Esophagus muscularis mucosa (tissue), 4 donors: Measurements from ENCODE around the gene FAM180B. TPM values are rescaled to one million over a fixed set of nuclear protein-coding genes. Genes with fewer than 3 reads are reported as not detected.

Experiments used
- small RNA-seq, 3 donors: library from RNA; depleted of rRNA; stranded (forward); fragments of <200 nt; gene quantifications; one replicate each; pipeline ENCODE3, GENCODE V24; 2016
- total RNA-seq, 4 donors: library from RNA; depleted of rRNA; stranded (reverse); fragments of >200 nt; gene quantifications; one replicate each; pipeline versions ENCODE4 v1.1.0 to v1.2.1, GENCODE V29; 2016

FAM180B gene
- total RNA-seq, 4 donors from 2014 or later = 0.66 to 0.80 TPM; not detected in 2

Small RNAs within 50 kb of the gene (small RNA-seq; reads per million reads assigned to genes)
- 0 reads per million in 3 donors for gene RN7SL652P
- 0 reads per million in 3 donors for gene RNU5E-10P

Other genes with a start within 250 kb of the FAM180B start
- under 1 TPM in 2 of 4 donors, not detected in 2; 0.06 to 0.17 TPM for gene MYBPC3, start 234.0 kb upstream of the FAM180B start, total RNA-seq
- 10 to 100 TPM; 17.6 to 34.6 (median 20.5) TPM for gene SPI1, start 208.1 kb upstream of the FAM180B start, total RNA-seq
- gene SLC39A13, start 178.1 kb upstream of the FAM180B start, total RNA-seq = 100 to 1,000 TPM in 2 of 4 donors, 10 to 100 TPM in 2; 91.9 to 251 (median 129) TPM
- 100 to 1,000 TPM; 163 to 197 (median 182) TPM for gene PSMC3, start 160.2 kb upstream of the FAM180B start, total RNA-seq
- 1 to 10 TPM in 1 of 4 donors, under 1 TPM in 3; 0.42 to 1.4 (median 0.70) TPM for gene RAPSN, start 137.5 kb upstream of the FAM180B start, total RNA-seq
- gene CELF1, start 33.5 kb upstream of the FAM180B start, total RNA-seq = 100 to 1,000 TPM in 2 of 4 donors, 10 to 100 TPM in 2; 69.6 to 151 (median 99.3) TPM
- gene PTPMT1, start 21.1 kb upstream of the FAM180B start, total RNA-seq = 10 to 100 TPM; 63.0 to 96.4 (median 79.6) TPM
- 10 to 100 TPM; 18.7 to 31.2 (median 24.8) TPM for gene KBTBD4, start 7.7 kb upstream of the FAM180B start, total RNA-seq
- 10 to 100 TPM; 53.5 to 76.7 (median 72.0) TPM for gene NDUFS3, start 7.6 kb upstream of the FAM180B start, total RNA-seq
- 1 to 10 TPM; 1.6 to 2.2 (median 1.7) TPM for gene C1QTNF4, start 7.7 kb downstream of the FAM180B start, total RNA-seq
- gene MTCH2, start 55.9 kb downstream of the FAM180B start, total RNA-seq = 10 to 100 TPM; 32.5 to 40.6 (median 37.6) TPM
- 1 to 10 TPM in 1 of 4 donors, under 1 TPM in 1, not detected in 2; 0.42 to 1.8 TPM for gene AGBL2, start 128.7 kb downstream of the FAM180B start, total RNA-seq
- 10 to 100 TPM; 59.3 to 92.2 (median 80.8) TPM for gene FNBP4, start 180.7 kb downstream of the FAM180B start, total RNA-seq